Lung (tissue), 12 donors: ENCODE data around the gene C20orf204. TPM values are rescaled to one million over a fixed set of nuclear protein-coding genes. Genes with fewer than 3 reads are reported as not detected.

Experiments
- ATAC-seq: fragments of 200-7000 bp; cut with Tn5 transposase; one replicate; pipeline ENCODE4 v1.9.1; 2020; ENCODE audit warnings: moderate number of reproducible peaks; ENCODE audit not compliant: insufficient read depth, low FRiP score
- DNase-seq, 3 donors: peaks; one replicate each; pipeline ENCODE4 v3.0.0-alpha.2; 2013 to 2017
- H3K27ac ChIP-seq, 2 donors: one replicate each; pipeline ENCODE4 v1.5.1; 2013; ENCODE audit warnings: mild to moderate bottlenecking in 2 of 2, moderate library complexity in 2 of 2, control low read depth in 1 of 2, inconsistent platforms in 1 of 2, low read depth in 1 of 2, low read length in 1 of 2
- H3K27me3 ChIP-seq, 3 donors: one replicate each; pipeline ENCODE4 v1.5.1; 2013; ENCODE audit warnings: low read length in 2 of 3; ENCODE audit not compliant: control insufficient read depth in 3 of 3, insufficient read depth in 3 of 3
- H3K36me3 ChIP-seq, 4 donors: one replicate each; pipeline ENCODE4 v1.5.1; 2013; ENCODE audit warnings: low read length in 4 of 4, mild to moderate bottlenecking in 1 of 4, moderate library complexity in 1 of 4; ENCODE audit not compliant: control insufficient read depth in 4 of 4, insufficient read depth in 4 of 4
- H3K4me1 ChIP-seq, 5 donors: one replicate each; pipeline ENCODE4 v1.5.1; 2013; ENCODE audit warnings: low read length in 5 of 5, mild to moderate bottlenecking in 2 of 5, moderate library complexity in 1 of 5; ENCODE audit not compliant: control insufficient read depth in 5 of 5, insufficient read depth in 5 of 5
- H3K4me3 ChIP-seq: one replicate; pipeline ENCODE4 v1.5.1; 2013; ENCODE audit warnings: mild to moderate bottlenecking, control low read depth, moderate library complexity
- H3K9ac ChIP-seq, 2 donors: one replicate each; pipeline ENCODE4 v1.5.1; 2013; ENCODE audit warnings: low read length in 2 of 2, control low read depth in 1 of 2; ENCODE audit not compliant: insufficient read depth in 1 of 2
- H3K9me3 ChIP-seq, 4 donors: one replicate each; pipeline ENCODE4 v1.5.1; 2013; ENCODE audit warnings: low read length in 3 of 4, mild to moderate bottlenecking in 1 of 4, moderate library complexity in 1 of 4; ENCODE audit not compliant: control insufficient read depth in 4 of 4, insufficient read depth in 3 of 4
- WGBS, 2 donors: extraction: QIAGEN DNeasy Blood & Tissue Kit; methylation state at CpG; one replicate each; pipeline ENCODE4 v1.1.7; 2013; 5-methylcytosine and 5-hydroxymethylcytosine counted together
- polyA plus RNA-seq, 2 donors: library from polyadenylated mRNA; stranded (reverse); fragments of 200-250 nt; gene quantifications; one replicate each; pipeline ENCODE4 v1.2.1, GENCODE V29; 2013
- total RNA-seq, 2 donors: library from RNA; depleted of rRNA in 1 of 2; stranded (reverse); fragments of >200 nt in 1 of 2; gene quantifications; one replicate each; pipeline ENCODE4 v1.2.1, GENCODE V29; 2014 to 2021
- TF ChIP-seq, protein P1 (sequence below): IDR thresholded peaks from 2 replicates; pipeline ENCODE4 v1.5.1; 2012; ENCODE audit warnings: mild to moderate bottlenecking; ENCODE audit errors: control extremely low read depth, extremely low read depth
- donor health status: control.
- donor health status: control.
- donor health status: Bipolar disorder and iron deficiency.
- donor health status: healthy.
- donor health status: DM: yes; HTN: yes; CAD: no.

The C20orf204 gene
- total and polyA plus RNA-seq, 4 donors: 0.50 to 2.0 (median 0.98) TPM

DNA sequence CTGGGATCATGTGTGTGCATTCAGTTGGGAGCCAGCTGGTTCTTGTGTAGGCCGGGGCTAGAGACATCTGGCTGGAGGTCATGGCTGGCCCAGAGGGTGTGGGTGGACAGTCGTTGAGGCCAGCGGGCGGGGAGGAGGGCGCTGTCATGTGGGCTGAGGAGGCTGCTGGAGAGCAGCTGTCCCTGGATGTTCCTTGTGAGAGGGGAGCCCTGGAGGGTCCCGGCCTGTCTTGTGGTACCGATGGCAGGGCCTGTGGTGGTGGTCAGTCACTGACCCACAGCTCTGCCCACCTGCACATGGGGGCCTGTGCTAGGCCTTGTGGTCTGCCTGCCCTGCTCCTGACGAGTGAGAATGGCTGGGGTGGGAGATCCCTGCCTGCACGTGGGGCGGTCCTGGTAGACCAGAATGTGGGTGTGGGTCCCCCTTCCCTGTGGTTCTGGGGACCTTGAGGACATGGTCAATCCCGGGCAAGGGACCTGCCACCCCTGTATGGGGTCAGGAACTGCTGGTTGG, 1.9 kb upstream of the C20orf204 start:
- DNase-seq (no peak), ATAC-seq (no peak)
- Histone ChIP-seq H3K9me3 (no peaks in the 10 kb centered on the region), H3K36me3 (peaks cover 8 to 47% (median 18%) of the 10 kb centered on the region in 4 donors), H3K27ac (no peak overlapping the region), H3K27me3 (peaks cover 0 to 10% (median 5%) of the 10 kb centered on the region in 3 donors), H3K9ac (no peak overlapping the region), H3K4me3 (no peak overlapping the region), H3K4me1 (peaks cover 0 to 7% (median under 1%) of the 10 kb centered on the region in 5 donors)
- TF ChIP-seq, protein P1, sequence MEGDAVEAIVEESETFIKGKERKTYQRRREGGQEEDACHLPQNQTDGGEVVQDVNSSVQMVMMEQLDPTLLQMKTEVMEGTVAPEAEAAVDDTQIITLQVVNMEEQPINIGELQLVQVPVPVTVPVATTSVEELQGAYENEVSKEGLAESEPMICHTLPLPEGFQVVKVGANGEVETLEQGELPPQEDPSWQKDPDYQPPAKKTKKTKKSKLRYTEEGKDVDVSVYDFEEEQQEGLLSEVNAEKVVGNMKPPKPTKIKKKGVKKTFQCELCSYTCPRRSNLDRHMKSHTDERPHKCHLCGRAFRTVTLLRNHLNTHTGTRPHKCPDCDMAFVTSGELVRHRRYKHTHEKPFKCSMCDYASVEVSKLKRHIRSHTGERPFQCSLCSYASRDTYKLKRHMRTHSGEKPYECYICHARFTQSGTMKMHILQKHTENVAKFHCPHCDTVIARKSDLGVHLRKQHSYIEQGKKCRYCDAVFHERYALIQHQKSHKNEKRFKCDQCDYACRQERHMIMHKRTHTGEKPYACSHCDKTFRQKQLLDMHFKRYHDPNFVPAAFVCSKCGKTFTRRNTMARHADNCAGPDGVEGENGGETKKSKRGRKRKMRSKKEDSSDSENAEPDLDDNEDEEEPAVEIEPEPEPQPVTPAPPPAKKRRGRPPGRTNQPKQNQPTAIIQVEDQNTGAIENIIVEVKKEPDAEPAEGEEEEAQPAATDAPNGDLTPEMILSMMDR: no peak
- WGBS, 2 donors: 79 to 92% methylated on average over 11 of the region's 11 CpGs

DNA sequence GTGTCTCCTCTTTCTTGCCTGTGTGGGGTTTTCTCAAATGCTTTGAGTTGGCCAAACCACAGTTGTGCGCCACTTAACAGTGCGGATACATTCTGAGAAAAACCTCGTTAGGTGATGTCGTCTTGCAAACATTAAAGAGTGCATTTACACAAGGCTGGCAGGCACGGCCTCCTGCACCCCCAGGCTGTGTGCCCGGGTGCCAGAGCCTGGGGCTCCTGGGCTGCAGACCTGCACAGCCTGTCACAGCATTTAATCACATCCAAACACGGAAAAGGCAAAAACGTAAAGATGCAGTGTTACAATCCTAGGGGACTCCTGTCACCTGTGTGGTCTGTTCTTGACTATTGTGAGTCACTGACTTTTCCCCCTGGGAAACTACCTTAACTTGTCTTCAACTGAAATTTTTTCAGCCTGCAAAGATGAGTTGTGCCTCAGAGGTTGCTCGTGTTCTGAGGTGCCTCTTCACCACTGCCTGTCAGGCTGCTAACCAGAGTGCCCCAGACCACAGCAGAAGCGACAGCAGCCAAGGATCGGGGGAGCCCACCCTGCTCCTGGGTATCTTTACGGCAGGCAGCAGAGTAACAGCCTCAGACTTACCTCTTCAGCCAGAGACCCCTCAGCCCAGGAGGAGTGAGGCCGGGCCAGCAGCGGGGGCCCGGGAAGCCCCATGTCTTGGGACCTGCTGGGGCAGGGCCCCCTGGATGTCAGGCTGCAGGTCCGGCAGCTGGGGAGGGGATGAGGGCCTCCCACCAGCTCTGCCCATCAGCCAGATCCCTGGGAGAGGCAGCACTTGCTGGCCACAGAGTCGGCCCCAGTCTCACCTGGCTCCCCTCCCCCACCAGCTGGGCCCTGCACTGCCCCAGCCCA, 683 bp upstream of the C20orf204 start:
- H3K4me3 ChIP-seq: no peak overlapping the region
- TF ChIP-seq, protein P1: no peak
- WGBS, 2 donors: 81 to 87% methylated on average over 17 of the region's 17 CpGs
- H3K36me3 ChIP-seq: peaks cover 7 to 35% (median 14%) of the 10 kb centered on the region in 4 donors
- H3K9me3 ChIP-seq: no peaks in the 10 kb centered on the region
- no peak overlapping the region for H3K27ac ChIP-seq
- peaks cover 0 to 16% (median 5%) of the 10 kb centered on the region in 3 donors for H3K27me3 ChIP-seq
- no peak overlapping the region for H3K9ac ChIP-seq
- ATAC-seq (no peak), DNase-seq (no peak)
- peaks cover 0 to 12% (median 8%) of the 10 kb centered on the region in 5 donors for H3K4me1 ChIP-seq

DNA sequence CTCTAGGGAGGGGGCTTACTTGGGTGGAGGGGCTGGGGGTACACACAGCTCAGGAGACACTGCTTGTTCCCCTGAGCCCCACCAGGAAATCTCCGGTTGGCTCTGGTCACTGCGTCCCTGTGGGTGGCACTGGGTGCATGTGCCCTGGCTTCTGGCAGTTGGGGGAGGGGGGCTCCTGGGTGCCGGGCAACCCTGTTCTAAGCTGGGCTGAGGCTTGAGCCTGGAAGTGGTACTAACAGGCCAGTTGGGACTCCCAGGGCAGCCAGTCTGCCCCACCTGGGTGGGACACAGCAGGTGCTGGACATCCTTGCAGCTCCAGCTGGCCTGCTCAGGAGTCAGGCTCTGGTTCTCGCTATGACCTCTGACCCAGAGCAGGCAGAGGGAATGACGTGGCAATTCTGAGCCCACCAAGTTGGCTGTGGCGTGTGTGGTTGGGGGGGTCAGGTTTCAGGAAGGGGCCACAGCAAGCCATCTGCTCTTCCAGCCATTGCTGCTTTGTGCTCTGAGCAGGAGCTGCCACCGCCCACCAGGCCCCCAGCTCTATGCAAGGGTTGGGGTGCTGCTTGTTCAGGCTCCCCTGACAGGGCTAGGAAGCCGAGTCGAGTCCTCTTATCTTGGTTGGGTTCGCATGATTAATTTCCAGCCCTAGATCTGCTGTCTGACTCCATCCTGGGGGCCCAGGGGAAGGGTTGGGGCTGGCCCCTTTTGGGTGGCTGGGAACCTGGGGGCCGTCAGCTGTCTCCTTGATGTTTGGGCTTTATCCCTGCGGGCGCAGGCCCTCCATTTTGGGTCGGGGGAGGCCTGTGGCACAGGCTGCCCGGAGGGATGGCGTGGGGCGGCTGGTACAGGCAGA, 590 bp downstream of the C20orf204 start:
- TF ChIP-seq, protein P1: no peak
- H3K27me3 ChIP-seq: peaks cover 0 to 24% (median 15%) of the 10 kb centered on the region in 3 donors
- WGBS, 2 donors: 63 to 66% methylated on average over 15 to 17 of the region's 17 CpGs

More for the DNA sequence above, 590 bp downstream of the C20orf204 start:
- H3K4me1 ChIP-seq: peaks cover 0 to 21% (median 8%) of the 10 kb centered on the region in 5 donors
- ATAC-seq (no peak), DNase-seq (no peak)
- peaks cover 4 to 29% (median 8%) of the 10 kb centered on the region in 4 donors for H3K36me3 ChIP-seq
- no peak overlapping the region for H3K9ac ChIP-seq
- no peak overlapping the region for H3K27ac ChIP-seq
- H3K9me3 ChIP-seq: no peaks in the 10 kb centered on the region
- no peak overlapping the region for H3K4me3 ChIP-seq
